HFFc6 (cell line): ENCODE results near the gene WIZ. TPM values are rescaled to one million over a fixed set of nuclear protein-coding genes. Genes with fewer than 3 reads are reported as not detected.

Source experiments
- DNase-seq: peaks from one replicate; pipeline ENCODE4 v3.0.0-alpha.2; 2018
- H3K27ac Mint-ChIP-seq: 2 replicates; pipeline ENCODE4 v1.8.0; 2020; ENCODE audit warnings: mild to moderate bottlenecking, mixed read lengths
- H3K27me3 Mint-ChIP-seq: 2 replicates; pipeline ENCODE4 v1.8.0; 2021; ENCODE audit warnings: mild to moderate bottlenecking, moderate library complexity, mixed read lengths; ENCODE audit not compliant: insufficient read depth
- H3K36me3 Mint-ChIP-seq: 2 replicates; pipeline ENCODE4 v1.8.0; 2021; ENCODE audit warnings: low read depth, mixed read lengths
- H3K4me1 Mint-ChIP-seq: 2 replicates; pipeline ENCODE4 v1.8.0; 2020; ENCODE audit warnings: low read depth, mixed read lengths
- H3K4me3 Mint-ChIP-seq: 2 replicates; pipeline ENCODE4 v1.8.0; 2020; ENCODE audit warnings: mild to moderate bottlenecking, moderate library complexity, mixed read lengths
- H3K9me3 Mint-ChIP-seq: 2 replicates; pipeline ENCODE4 v1.8.0; 2020; ENCODE audit warnings: mild to moderate bottlenecking, mixed read lengths
- CTCF ChIP-seq: fragments of 200-600 bp; sonication (generic); IDR thresholded peaks from 2 replicates; pipeline ENCODE4 v1.5.0; 2021; ENCODE audit warnings: antibody characterized with exemption, mild to moderate bottlenecking
- total RNA-seq, 6 experiments: library from RNA; stranded (reverse); fragmentation: NEBNext Ultra II Directional; extraction: Animal tissue kit (Norgen Biotek cat#: 25700); gene quantifications; 2 replicates in 1 of 6; 3 replicates in 5 of 6; pipeline ENCODE4 v1.2.3, GENCODE V29; 2021

Gene WIZ
- total RNA-seq, 6 experiments from 2014 or later = 39.3 to 54.3 (median 43.1) TPM

GRCh38 chr19:15456871-15457700 lies 7.3 kb upstream of the WIZ start:
- Mint-ChIP-seq H3K27me3 (peaks cover 21% of the 10 kb centered on the region), H3K27ac (no peak overlapping the region), H3K36me3 (no peaks in the 10 kb centered on the region), H3K9me3 (no peaks in the 10 kb centered on the region), H3K4me3 (no peak overlapping the region), H3K4me1 (no peaks in the 10 kb centered on the region)
- DNase-seq = no peak
- TF ChIP-seq CTCF = no peak

GRCh38 chr19:15456441-15456840 lies 6.7 kb upstream of the WIZ start:
- Mint-ChIP-seq H3K27me3 (peaks cover 18% of the 10 kb centered on the region), H3K27ac (no peak overlapping the region), H3K4me3 (no peak overlapping the region), H3K9me3 (no peaks in the 10 kb centered on the region), H3K36me3 (no peaks in the 10 kb centered on the region), H3K4me1 (no peaks in the 10 kb centered on the region)
- DNase-seq = no peak
- no peak for TF ChIP-seq CTCF

GRCh38 chr19:15455996-15456395 lies 6.2 kb upstream of the WIZ start:
- H3K27ac Mint-ChIP-seq = no peak overlapping the region
- H3K4me3 Mint-ChIP-seq = no peak overlapping the region
- H3K36me3 Mint-ChIP-seq = no peaks in the 10 kb centered on the region
- no peaks in the 10 kb centered on the region for H3K4me1 Mint-ChIP-seq
- no peaks in the 10 kb centered on the region for H3K9me3 Mint-ChIP-seq
- DNase-seq = no peak
- no peak for TF ChIP-seq CTCF
- peaks cover 18% of the 10 kb centered on the region for H3K27me3 Mint-ChIP-seq

GRCh38 chr19:15453906-15454860 lies 4.4 kb upstream of the WIZ start:
- no peaks in the 10 kb centered on the region for H3K36me3 Mint-ChIP-seq
- no peak for DNase-seq
- H3K9me3 Mint-ChIP-seq = no peaks in the 10 kb centered on the region
- H3K27ac Mint-ChIP-seq = no peak overlapping the region
- peaks cover 13% of the 10 kb centered on the region for H3K27me3 Mint-ChIP-seq
- no peak overlapping the region for H3K4me3 Mint-ChIP-seq
- peak; percentile 60 for TF ChIP-seq CTCF
- H3K4me1 Mint-ChIP-seq = 0 out of 2 replicates have a peak, but pooled peaks cover 4% of the 10 kb centered on the region

- no peak overlapping the region for H3K27ac Mint-ChIP-seq
- H3K4me1 Mint-ChIP-seq = 0 out of 2 replicates have a peak, but pooled peaks cover 4% of the 10 kb centered on the region
- TF ChIP-seq CTCF = peak; percentile 38; the same call in 1 of the 2 replicates
- no peaks in the 10 kb centered on the region for H3K36me3 Mint-ChIP-seq
- peaks cover 13% of the 10 kb centered on the region for H3K27me3 Mint-ChIP-seq
- no peaks in the 10 kb centered on the region for H3K9me3 Mint-ChIP-seq
- no peak overlapping the region; the same call in 1 of the 2 replicates for H3K4me3 Mint-ChIP-seq
- DNase-seq = no peak
These were observed 3.4 kb upstream of the WIZ start for GRCh38 chr19:15453091-15453578.
